RWPE2 (cell line): ENCODE results near the gene INO80C.

Experiments
- ATAC-seq: fragments of 200-7000 bp; cut with Tn5 transposase; 3 replicates; pipeline ENCODE4 v1.9.1; 2021; ENCODE audit warnings: low read depth
- DNase-seq: peaks from one replicate; pipeline ENCODE4 v3.0.0-alpha.2; 2020; ENCODE audit warnings: low spot score
- H3K27ac ChIP-seq: fragments of 450-650 bp; 2 replicates; pipeline ENCODE4 v1.5.1; 2017; ENCODE audit warnings: mild to moderate bottlenecking; ENCODE audit not compliant: poor library complexity, severe bottlenecking
- H3K27me3 ChIP-seq: fragments of 250-450 bp; sonication (Bioruptor Pico); 2 replicates; pipeline ENCODE4 v1.5.1; 2021; ENCODE audit warnings: mild to moderate bottlenecking, moderate library complexity; ENCODE audit not compliant: insufficient read depth, poor library complexity, severe bottlenecking
- H3K36me3 ChIP-seq: fragments of 250-450 bp; sonication (Bioruptor Pico); 2 replicates; pipeline ENCODE4 v1.5.1; 2020; ENCODE audit warnings: low read depth, mild to moderate bottlenecking, moderate library complexity
- H3K4me1 ChIP-seq: fragments of 250-450 bp; sonication (Bioruptor Pico); 2 replicates; pipeline ENCODE4 v1.5.1; 2021; ENCODE audit warnings: mild to moderate bottlenecking, moderate library complexity; ENCODE audit not compliant: insufficient read depth, poor library complexity, severe bottlenecking
- H3K4me3 ChIP-seq: fragments of 250-450 bp; sonication (Bioruptor Pico); 2 replicates; pipeline ENCODE4 v1.5.1; 2021; ENCODE audit warnings: mild to moderate bottlenecking, moderate library complexity; ENCODE audit not compliant: severe bottlenecking
- H3K9me3 ChIP-seq: fragments of 250-450 bp; sonication (Bioruptor Pico); 2 replicates; pipeline ENCODE4 v1.5.1; 2021; ENCODE audit warnings: mild to moderate bottlenecking, moderate library complexity; ENCODE audit not compliant: severe bottlenecking
- TF ChIP-seq, protein P1 (sequence below): fragments of 450-650 bp; IDR thresholded peaks from one replicate; pipeline ENCODE4 v1.5.1; 2017; ENCODE audit warnings: mild to moderate bottlenecking, moderate library complexity; ENCODE audit not compliant: poor library complexity, severe bottlenecking

Gene INO80C

DNA sequence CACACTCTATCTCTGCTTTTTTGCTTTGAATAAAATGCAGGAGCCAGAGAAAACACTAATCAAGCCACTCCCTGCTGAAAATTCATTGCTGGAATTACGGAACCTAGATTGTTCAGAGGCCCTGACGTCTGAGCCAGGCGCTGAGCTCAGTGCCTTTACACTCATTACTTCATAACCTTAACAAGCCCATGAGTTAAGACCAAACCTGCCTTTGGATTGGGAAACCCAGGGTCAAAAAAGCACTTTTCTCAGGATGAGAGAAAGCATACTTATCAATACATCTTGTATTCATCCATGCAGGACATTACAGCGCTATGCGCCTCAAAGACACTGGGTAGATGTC lies 762 bp downstream of the INO80C start:
- Histone ChIP-seq H3K4me3 (peak overlapping the region; percentile 42), H3K9me3 (no peaks in the 10 kb centered on the region), H3K36me3 (no peaks in the 10 kb centered on the region; the same call in 1 of the 2 replicates), H3K27ac (peak overlapping the region; percentile 74), H3K27me3 (no peaks in the 10 kb centered on the region), H3K4me1 (peaks cover 22% of the 10 kb centered on the region)
- TF ChIP-seq, protein P1, sequence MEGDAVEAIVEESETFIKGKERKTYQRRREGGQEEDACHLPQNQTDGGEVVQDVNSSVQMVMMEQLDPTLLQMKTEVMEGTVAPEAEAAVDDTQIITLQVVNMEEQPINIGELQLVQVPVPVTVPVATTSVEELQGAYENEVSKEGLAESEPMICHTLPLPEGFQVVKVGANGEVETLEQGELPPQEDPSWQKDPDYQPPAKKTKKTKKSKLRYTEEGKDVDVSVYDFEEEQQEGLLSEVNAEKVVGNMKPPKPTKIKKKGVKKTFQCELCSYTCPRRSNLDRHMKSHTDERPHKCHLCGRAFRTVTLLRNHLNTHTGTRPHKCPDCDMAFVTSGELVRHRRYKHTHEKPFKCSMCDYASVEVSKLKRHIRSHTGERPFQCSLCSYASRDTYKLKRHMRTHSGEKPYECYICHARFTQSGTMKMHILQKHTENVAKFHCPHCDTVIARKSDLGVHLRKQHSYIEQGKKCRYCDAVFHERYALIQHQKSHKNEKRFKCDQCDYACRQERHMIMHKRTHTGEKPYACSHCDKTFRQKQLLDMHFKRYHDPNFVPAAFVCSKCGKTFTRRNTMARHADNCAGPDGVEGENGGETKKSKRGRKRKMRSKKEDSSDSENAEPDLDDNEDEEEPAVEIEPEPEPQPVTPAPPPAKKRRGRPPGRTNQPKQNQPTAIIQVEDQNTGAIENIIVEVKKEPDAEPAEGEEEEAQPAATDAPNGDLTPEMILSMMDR: no peak
- ATAC-seq (peak; percentile 15), DNase-seq (no peak)

DNA sequence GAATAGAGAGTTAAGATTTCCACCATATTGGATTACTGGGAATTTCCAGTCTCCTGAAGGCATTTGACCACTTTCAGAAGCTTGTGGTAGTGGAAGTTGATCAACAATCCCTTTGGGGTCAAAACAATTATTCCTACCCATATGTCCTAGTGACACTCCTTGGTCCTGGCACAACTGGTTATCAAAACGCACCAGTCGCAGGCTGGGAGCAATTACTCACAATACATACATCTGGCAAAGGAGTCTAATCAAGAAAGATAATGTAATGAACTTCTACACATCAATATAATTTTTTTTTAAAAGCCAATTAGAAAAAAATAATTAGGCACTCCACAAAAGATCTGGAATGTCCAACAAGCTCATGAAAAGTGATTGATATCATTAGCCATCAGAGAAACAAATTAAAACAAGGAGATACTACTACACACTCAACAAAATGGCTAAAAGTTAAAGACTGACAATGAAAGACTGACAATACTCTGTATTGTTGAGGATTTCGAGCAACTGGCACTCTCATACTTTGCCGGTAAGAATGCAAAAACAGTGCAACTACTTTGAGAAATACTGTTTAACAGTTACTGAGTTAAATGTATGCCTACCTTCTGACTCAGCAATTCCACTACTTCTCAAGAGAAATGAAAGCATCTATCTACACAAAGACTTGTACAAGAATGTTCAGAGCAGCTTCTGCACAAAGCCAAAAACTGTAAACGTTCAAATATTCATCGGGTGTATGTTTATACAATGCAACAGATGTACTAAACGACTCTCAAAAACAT lies 2.0 kb downstream of the INO80C start:
- H3K9me3 ChIP-seq: no peaks in the 10 kb centered on the region
- H3K27ac ChIP-seq: no peak overlapping the region
- H3K4me1 ChIP-seq: peaks cover 19% of the 10 kb centered on the region
- no peak for ATAC-seq
- H3K27me3 ChIP-seq: no peaks in the 10 kb centered on the region
- H3K36me3 ChIP-seq: no peaks in the 10 kb centered on the region; the same call in 1 of the 2 replicates
- DNase-seq: no peak
- TF ChIP-seq, protein P1: no peak
- no peak overlapping the region for H3K4me3 ChIP-seq

DNA sequence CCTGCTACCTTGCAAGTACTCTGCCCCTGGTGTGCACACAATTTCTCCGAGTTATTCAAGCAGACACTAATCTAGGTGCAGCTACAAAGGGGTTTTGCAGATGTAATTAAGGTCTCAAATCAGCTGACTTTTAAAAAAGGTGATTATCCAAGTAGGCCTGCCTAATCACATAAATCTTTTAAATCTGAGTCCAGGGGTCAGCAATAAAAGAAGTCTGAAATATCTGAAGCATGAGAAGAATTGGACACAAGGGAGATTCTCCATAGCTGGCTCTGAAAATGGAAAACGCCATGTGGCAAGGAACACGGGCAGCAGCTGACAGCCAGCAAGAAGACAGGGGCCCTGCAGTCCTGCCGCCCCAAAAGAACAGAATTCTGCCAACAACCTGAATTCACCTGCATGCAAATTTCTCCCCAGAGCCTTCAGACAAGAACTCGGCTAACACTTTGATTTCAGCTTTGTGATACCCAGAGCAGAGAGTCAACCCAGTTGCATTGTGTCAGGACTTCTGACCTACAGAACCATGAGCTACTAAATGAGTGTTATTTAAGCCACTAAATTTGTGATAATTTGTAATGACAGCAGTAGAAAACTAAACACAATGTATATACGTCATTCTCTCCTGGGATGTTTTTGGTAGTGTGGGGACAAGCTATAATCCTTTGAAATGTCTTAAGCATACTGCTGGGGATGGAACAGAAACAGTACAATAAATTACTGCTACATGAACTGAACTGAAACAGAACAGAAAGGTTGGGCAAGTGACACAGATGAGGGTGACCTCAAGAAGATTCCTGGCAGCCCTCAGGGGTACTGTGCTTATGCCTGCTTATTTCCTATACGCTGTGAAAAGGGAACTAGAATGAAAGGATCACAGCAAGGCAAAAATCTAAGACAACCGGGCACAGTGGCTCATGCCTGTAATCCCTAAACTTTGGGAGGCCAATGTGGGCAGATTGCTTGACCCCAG lies 3.2 kb downstream of the INO80C start:
- no peaks in the 10 kb centered on the region; the same call in 1 of the 2 replicates for H3K36me3 ChIP-seq
- TF ChIP-seq, protein P1: no peak
- H3K9me3 ChIP-seq: no peaks in the 10 kb centered on the region
- H3K4me3 ChIP-seq: no peak overlapping the region
- H3K4me1 ChIP-seq: peaks cover 22% of the 10 kb centered on the region
- H3K27me3 ChIP-seq: no peaks in the 10 kb centered on the region
- no peak overlapping the region for H3K27ac ChIP-seq
- ATAC-seq (no peak), DNase-seq (no peak)

DNA sequence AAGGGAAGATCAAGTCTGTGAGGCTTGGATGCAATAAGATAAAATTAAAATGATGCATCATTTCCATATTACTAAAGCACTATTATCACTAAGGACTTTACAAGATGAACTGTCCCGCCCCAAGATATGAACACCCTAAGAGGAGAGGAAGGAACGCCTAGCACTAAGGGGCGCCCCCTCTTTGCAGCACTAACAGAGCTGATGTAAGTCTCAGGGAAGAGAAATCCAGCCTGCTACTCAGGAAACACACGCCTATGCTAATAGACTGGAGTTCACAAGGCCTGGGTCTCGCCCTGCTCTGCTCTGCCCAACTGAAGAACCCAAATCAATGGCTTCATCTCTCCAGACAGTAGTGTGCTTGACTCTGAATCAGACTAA lies 6.1 kb downstream of the INO80C start:
- peaks cover 16% of the 10 kb centered on the region for H3K4me1 ChIP-seq
- peak; percentile 19; the same call in 1 of the 3 replicates for ATAC-seq
- H3K27ac ChIP-seq: no peak overlapping the region

More for the DNA sequence above, 6.1 kb downstream of the INO80C start:
- TF ChIP-seq, protein P1: no peak
- Histone ChIP-seq H3K36me3 (no peaks in the 10 kb centered on the region; the same call in 1 of the 2 replicates), H3K4me3 (no peak overlapping the region), H3K9me3 (no peaks in the 10 kb centered on the region), H3K27me3 (no peaks in the 10 kb centered on the region)
- no peak for DNase-seq
